Heart right ventricle (tissue), 16 donors: Measurements from ENCODE around the gene NFAT5. TPM values are rescaled to one million over a fixed set of nuclear protein-coding genes. Genes with fewer than 3 reads are reported as not detected.

Source experiments
- ATAC-seq, 8 donors: fragments of 200-7000 bp; cut with Tn5 transposase; one replicate each; pipeline ENCODE4 v1.9.1; 2020; ENCODE audit warnings: mild to moderate bottlenecking in 8 of 8, moderate library complexity in 8 of 8, moderate number of reproducible peaks in 1 of 8
- DNase-seq, 2 donors: peaks; one replicate each; pipeline ENCODE4 v3.0.0-alpha.2; 2020
- H3K27ac ChIP-seq, 10 donors: fragments of 200-600 bp; sonication (generic) in 2 of 10; one replicate each; pipeline versions ENCODE4 v1.5.0 to v1.8.0; 2020 to 2022; ENCODE audit warnings: mild to moderate bottlenecking in 3 of 10
- H3K27me3 ChIP-seq, 7 donors: fragments of 200-600 bp; one replicate each; pipeline ENCODE4 v1.8.0; 2021 to 2022; ENCODE audit warnings: mild to moderate bottlenecking in 2 of 7
- H3K36me3 ChIP-seq, 9 donors: fragments of 200-600 bp; sonication (generic) in 1 of 9; one replicate each; pipeline versions ENCODE4 v1.5.0 to v1.8.0; 2020 to 2022; ENCODE audit warnings: mild to moderate bottlenecking in 2 of 9
- H3K4me1 ChIP-seq, 9 donors: fragments of 200-600 bp; sonication (generic) in 1 of 9; one replicate each; pipeline versions ENCODE4 v1.5.0 to v1.8.0; 2020 to 2022; ENCODE audit warnings: mild to moderate bottlenecking in 4 of 9
- H3K4me3 ChIP-seq, 10 donors: fragments of 200-600 bp; sonication (generic) in 2 of 10; one replicate each; pipeline versions ENCODE4 v1.5.0 to v1.8.0; 2020 to 2022; ENCODE audit warnings: mild to moderate bottlenecking in 7 of 10, moderate library complexity in 2 of 10
- H3K9me3 ChIP-seq, 11 donors: fragments of 200-600 bp in 10 of 11; sonication (generic) in 2 of 11; one replicate each; pipeline versions ENCODE4 v1.5.0 to v1.8.0; 2013 to 2022; ENCODE audit warnings: mild to moderate bottlenecking in 2 of 11, control low read depth in 1 of 11, moderate library complexity in 1 of 11
- CTCF ChIP-seq, 9 donors: fragments of 200-600 bp; sonication (generic) in 2 of 9; IDR thresholded peaks; one replicate each; pipeline versions ENCODE4 v1.5.0 to v1.8.0; 2021 to 2022; ENCODE audit warnings: antibody characterized with exemption in 9 of 9, mild to moderate bottlenecking in 5 of 9, moderate library complexity in 1 of 9
- WGBS, 2 donors: extraction: QIAGEN DNeasy Blood & Tissue Kit; methylation state at CpG; one replicate each; pipeline ENCODE4 v1.1.7; 2013; ENCODE audit warnings: inconsistent platforms in 1 of 2; 5-methylcytosine and 5-hydroxymethylcytosine counted together
- intact Hi-C, 10 donors: fragments of 100-400 bp; cut with DNase I; formaldehyde crosslinking; loops; one replicate each; pipeline versions ENCODE4 v1.11.1 to v1.14.2; 2022
- polyA plus RNA-seq, 2 donors: library from polyadenylated mRNA; stranded (reverse); fragments of 200-250 nt; gene quantifications; one replicate each; pipeline ENCODE4 v1.2.3, GENCODE V29; 2013
- total RNA-seq, 10 donors: library from RNA; stranded (reverse); fragmentation: NEBNext Ultra II Directional in 3 of 10; extraction: Animal tissue kit (Norgen Biotek cat#: 25700) in 3 of 10; gene quantifications; one replicate each; pipeline versions ENCODE4 v1.2.1 to v1.2.4, GENCODE V29; 2021 to 2023
- donor health status: Arrhythmogenic right ventricular cardiomyopathy.
- donor health status: ischemic (EF 13 %, LVEDD 7.1; RV severe dilation, severe dysfunction).
- donor health status: healthy with polysubstance abuse.
- donor health status: DM: no; HTN: yes; CAD: no.
- donor health status: DM: no; HTN: no; CAD: no.
- donor health status: ischemic (EF 25% LVEDD 6.9; RV normal size, moderate dysfunction).
- donor health status: ischemic (EF 25% LVEDD 5.7; RV mildly dilated, moderate dysfunction).
- donor health status: healthy.
- donor health status: DM: yes; HTN: yes; CAD: no.
- donor health status: Ischemic cardiomyopathy.
- donor health status: ischemic (EF 35%, LVEDD 5.7; RV mildly dilated, moderate dysfunction).
- donor health status: nonischemic (EF 11% LVEDD 7.7; RV severe dilation, severe dysfunction).
- donor health status: DM: yes; HTN: yes; CAD: no.
- donor health status: PGD.
- donor health status: ischemic (EF 29% LVEDD 5.4; RV normal size, mild dysfunction).
- donor health status: nonischemic (EF 23%, LVEDD 6.1; RV moderate dilation, normal function).

Gene NFAT5
- total and polyA plus RNA-seq, 12 donors = 1.7 to 23.7 (median 20.8) TPM

GRCh38 chr16:69693916-69694315 lies 128.2 kb downstream of the NFAT5 start:
- peaks cover 0 to 3% (median 0%) of the 10 kb centered on the region in 9 donors for H3K4me1 ChIP-seq
- DNase-seq (no peak), ATAC-seq (no peak)
- H3K27ac ChIP-seq = no peak overlapping the region
- H3K36me3 ChIP-seq = peaks cover 0 to 100% (median 51%) of the 10 kb centered on the region in 9 donors
- no peaks in the 10 kb centered on the region for H3K27me3 ChIP-seq
- TF ChIP-seq CTCF (IDR thresholded peaks at IDR 0.05) = no peak
- intact Hi-C loops = no loop called here
- WGBS, 2 donors = 97 to 98% methylated on average over 2 of the region's 2 CpGs
- no peaks in the 10 kb centered on the region for H3K9me3 ChIP-seq
- no peak overlapping the region for H3K4me3 ChIP-seq

- intact Hi-C loops = no loop called here
- H3K4me3 ChIP-seq = no peak overlapping the region
- no peak for TF ChIP-seq CTCF (IDR thresholded peaks at IDR 0.05)
Observed at GRCh38 chr16:69698404-69698803, 132.6 kb downstream of the NFAT5 start.

GRCh38 chr16:69699915-69700314 lies 134.1 kb downstream of the NFAT5 start:
- no peak overlapping the region for H3K4me3 ChIP-seq
- no peaks in the 10 kb centered on the region for H3K4me1 ChIP-seq
- H3K36me3 ChIP-seq = peaks cover 0 to 96% (median 15%) of the 10 kb centered on the region in 9 donors
- ATAC-seq (no peak), DNase-seq (no peak)
- intact Hi-C loops = loop anchor here in 1 of 10 donors (10.0 kb wide), 1 partner anchor 305 kb away; no protein-coding TSS in a partner anchor
- 77 to 95% methylated on average over 1 of the region's 1 CpG for WGBS, 2 donors
- H3K9me3 ChIP-seq = no peaks in the 10 kb centered on the region
- no peak overlapping the region for H3K27ac ChIP-seq
- TF ChIP-seq CTCF (IDR thresholded peaks at IDR 0.05) = no peak
- H3K27me3 ChIP-seq = no peaks in the 10 kb centered on the region

More at GRCh38 chr16:69698404-69698803, 132.6 kb downstream of the NFAT5 start:
- Histone ChIP-seq H3K36me3 (peaks cover 0 to 96% (median 28%) of the 10 kb centered on the region in 9 donors), H3K27ac (no peak overlapping the region), H3K27me3 (no peaks in the 10 kb centered on the region), H3K9me3 (no peaks in the 10 kb centered on the region), H3K4me1 (no peaks in the 10 kb centered on the region)
- WGBS, 2 donors = 88 to 90% methylated on average over 3 of the region's 3 CpGs
- ATAC-seq (no peak), DNase-seq (no peak)

GRCh38 chr16:69701452-69701851 lies 135.7 kb downstream of the NFAT5 start:
- ATAC-seq = no peak
- H3K36me3 ChIP-seq = peaks cover 0 to 94% (median 5%) of the 10 kb centered on the region in 9 donors
- intact Hi-C loops = loop anchor here in 1 of 10 donors (10.0 kb wide), 1 partner anchor 307 kb away; no protein-coding TSS in a partner anchor

More at GRCh38 chr16:69701452-69701851, 135.7 kb downstream of the NFAT5 start:
- no peaks in the 10 kb centered on the region for H3K9me3 ChIP-seq
- no peak for DNase-seq
- no peak overlapping the region for H3K4me3 ChIP-seq
- peaks cover 0 to 5% (median 0%) of the 10 kb centered on the region in 9 donors for H3K4me1 ChIP-seq
- no peaks in the 10 kb centered on the region for H3K27me3 ChIP-seq
- H3K27ac ChIP-seq = no peak overlapping the region
- TF ChIP-seq CTCF (IDR thresholded peaks at IDR 0.05) = no peak
